Measurements from ENCODE around the gene TP63. TPM values are rescaled to one million over a fixed set of nuclear protein-coding genes. Genes with fewer than 3 reads are reported as not detected.

TP63 gene
- total RNA-seq, 1 donor from 2014 or later, result 0.16 TPM

GRCh38 chr3:189821262-189821661 is 190.1 kb downstream of the TP63 start:
- no peak for DNase-seq

GRCh38 chr3:189822726-189823125 is 191.5 kb downstream of the TP63 start:
- DNase-seq, result no peak

GRCh38 chr3:189824629-189825312 is 193.6 kb downstream of the TP63 start:
- no peak for DNase-seq

- no peak for DNase-seq
These were observed 195.4 kb downstream of the TP63 start for GRCh38 chr3:189826566-189826965.

GRCh38 chr3:189827108-189827507 is 195.9 kb downstream of the TP63 start:
- DNase-seq, result no peak

- DNase-seq, result no peak
These were observed 199.2 kb downstream of the TP63 start for GRCh38 chr3:189830401-189830800.

- no peak for DNase-seq
These were observed 202.1 kb downstream of the TP63 start for GRCh38 chr3:189833266-189833665.

- no peak for DNase-seq
These were observed 202.8 kb downstream of the TP63 start for GRCh38 chr3:189833996-189834395.

- no peak for DNase-seq
These were observed 203.3 kb downstream of the TP63 start for GRCh38 chr3:189834462-189834861.

GRCh38 chr3:189836795-189837194 is 205.6 kb downstream of the TP63 start:
- DNase-seq, result no peak

- no peak for DNase-seq
These were observed 207.1 kb downstream of the TP63 start for GRCh38 chr3:189838291-189838690.

GRCh38 chr3:189839576-189839975 is 208.4 kb downstream of the TP63 start:
- no peak for DNase-seq

GRCh38 chr3:189841473-189842205 is 210.4 kb downstream of the TP63 start:
- no peak for DNase-seq

GRCh38 chr3:189842681-189843602 is 211.8 kb downstream of the TP63 start:
- no peak for DNase-seq

GRCh38 chr3:189845069-189845468 is 213.9 kb downstream of the TP63 start:
- DNase-seq, result no peak

- no peak for DNase-seq
These were observed 217.3 kb downstream of the TP63 start for GRCh38 chr3:189848395-189849040.

- DNase-seq, result no peak
These were observed 218.1 kb downstream of the TP63 start for GRCh38 chr3:189849262-189849661.

- no peak for DNase-seq
These were observed 220.5 kb downstream of the TP63 start for GRCh38 chr3:189851682-189852081.

- no peak for DNase-seq
These were observed 222.7 kb downstream of the TP63 start for GRCh38 chr3:189853906-189854305.

- no peak for DNase-seq
These were observed 229.1 kb downstream of the TP63 start for GRCh38 chr3:189860296-189860695.

GRCh38 chr3:189862385-189862998 is 231.3 kb downstream of the TP63 start:
- no peak for DNase-seq

GRCh38 chr3:189863031-189863430 is 231.8 kb downstream of the TP63 start:
- no peak for DNase-seq

All from occipital lobe (tissue), 2 donors.